Lower leg skin (tissue), 4 donors: ENCODE data around the gene CTSE. TPM values are rescaled to one million over a fixed set of nuclear protein-coding genes. Genes with fewer than 3 reads are reported as not detected.

Source experiments
- DNase-seq, 2 donors: peaks; one replicate each; pipeline ENCODE4 v3.0.0-alpha.2; 2019; ENCODE audit warnings: low spot score in 2 of 2
- H3K4me3 ChIP-seq: fragments of 200-600 bp; sonication (generic); 2 replicates; pipeline ENCODE4 v1.5.1; 2017; ENCODE audit warnings: mild to moderate bottlenecking, low read depth; ENCODE audit not compliant: poor library complexity, severe bottlenecking
- CTCF ChIP-seq, 3 donors: fragments of 450-650 bp; IDR thresholded peaks; one replicate each; pipeline ENCODE4 v1.5.1; 2016; ENCODE audit warnings: antibody characterized with exemption in 3 of 3, mild to moderate bottlenecking in 3 of 3, moderate library complexity in 2 of 3
- POLR2A ChIP-seq, 2 donors: fragments of 450-650 bp; IDR thresholded peaks; one replicate each; pipeline ENCODE4 v1.6.1; 2016 to 2017; ENCODE audit warnings: antibody characterized with exemption in 2 of 2, mild to moderate bottlenecking in 1 of 2, moderate library complexity in 1 of 2
- WGBS, 2 donors: methylation state at CpG; one replicate each; pipeline ENCODE4 v1.1.5; 2018; 5-methylcytosine and 5-hydroxymethylcytosine counted together
- intact Hi-C: fragments of 100-400 bp; cut with DNase I; formaldehyde crosslinking; loops from one replicate; pipeline ENCODE4 v1.15.0; 2023; ENCODE audit warnings: low total_unique reads
- total RNA-seq, 4 donors: library from RNA; depleted of rRNA; stranded (reverse); fragments of >200 nt; gene quantifications; one replicate each; pipeline ENCODE4 v1.1.0, GENCODE V29; 2016

CTSE gene
- total RNA-seq, 4 donors from 2014 or later = not detected

GRCh38 chr1:205961991-205962820 lies 61.5 kb downstream of the CTSE start:
- intact Hi-C loops = no loop called here
- no peak overlapping the region for H3K4me3 ChIP-seq
- no peak for DNase-seq
- WGBS, 2 donors = 41 to 55% methylated on average over 9 of the region's 9 CpGs
- TF ChIP-seq POLR2A (IDR thresholded peaks at IDR 0.05) = no peak
- no peak for TF ChIP-seq CTCF (IDR thresholded peaks at IDR 0.05)

GRCh38 chr1:205961405-205961804 lies 62.3 kb downstream of the CTSE start:
- TF ChIP-seq POLR2A (IDR thresholded peaks at IDR 0.05) (no peak), CTCF (IDR thresholded peaks at IDR 0.05) (no peak)
- intact Hi-C loops = no loop called here
- 22 to 38% methylated on average over 2 of the region's 2 CpGs for WGBS, 2 donors
- H3K4me3 ChIP-seq = no peak overlapping the region
- DNase-seq = no peak

GRCh38 chr1:205959789-205960188 lies 63.9 kb downstream of the CTSE start:
- TF ChIP-seq POLR2A (IDR thresholded peaks at IDR 0.05) (no peak), CTCF (IDR thresholded peaks at IDR 0.05) (no peak)
- H3K4me3 ChIP-seq = no peak overlapping the region
- intact Hi-C loops = no loop called here
- no peak for DNase-seq
- 81 to 83% methylated on average over 4 of the region's 4 CpGs for WGBS, 2 donors

Other genes with a start within 250 kb of the CTSE start
- gene RAB29, start 248.4 kb downstream of the CTSE start, total RNA-seq = 10 to 100 TPM in 2 of 4 donors, 1 to 10 TPM in 2; 5.3 to 11.5 (median 9.8) TPM
- gene SLC41A1, start 210.7 kb downstream of the CTSE start, total RNA-seq = 10 to 100 TPM; 12.8 to 22.0 (median 15.8) TPM
- gene PM20D1, start 173.8 kb downstream of the CTSE start, total RNA-seq = 10 to 100 TPM in 3 of 4 donors, 1 to 10 TPM in 1; 6.5 to 89.1 (median 35.0) TPM
- 10 to 100 TPM in 1 of 4 donors, 1 to 10 TPM in 3; 2.7 to 14.8 (median 5.4) TPM for gene SLC26A9, start 80.4 kb downstream of the CTSE start, total RNA-seq
- gene RAB7B, start 20.5 kb downstream of the CTSE start, total RNA-seq = 10 to 100 TPM in 3 of 4 donors, 1 to 10 TPM in 1; 6.0 to 37.2 (median 24.0) TPM
- 1 to 10 TPM in 2 of 4 donors, under 1 TPM in 1, not detected in 1; 0.93 to 9.9 (median 1.7) TPM for gene RHEX, start 29.3 kb upstream of the CTSE start, total RNA-seq
- gene AVPR1B, start 93.5 kb upstream of the CTSE start, total RNA-seq = not detected
- 1 to 10 TPM; 1.8 to 9.7 (median 4.9) TPM for gene FAM72A, start 178.9 kb upstream of the CTSE start, total RNA-seq
- gene SRGAP2, start 179.6 kb upstream of the CTSE start, total RNA-seq = 100 to 1,000 TPM in 3 of 4 donors, 10 to 100 TPM in 1; 81.2 to 161 (median 113) TPM